Astrocyte of the cerebellum (primary cell): Measurements from ENCODE around the gene CLSTN3.

ENCODE experiments used
- DNase-seq: peaks from one replicate; pipeline ENCODE4 v3.0.0-alpha.2; 2011; ENCODE audit warnings: low read depth
- H3K4me3 ChIP-seq: 2 replicates; pipeline ENCODE4 v1.5.1; 2011; ENCODE audit warnings: mild to moderate bottlenecking, low read depth, low read length, moderate library complexity
- CTCF ChIP-seq: IDR thresholded peaks from 2 replicates; pipeline ENCODE4 v1.5.1; 2012; ENCODE audit warnings: low read length, low read depth, moderate library complexity, mild to moderate bottlenecking; ENCODE audit errors: missing control alignments
- in situ Hi-C: cut with HindIII; loops from 2 replicates; pipeline ENCODE4 v1.10.0; 2017; ENCODE audit warnings: low sequenced_read_pairs

The CLSTN3 gene

GRCh38 chr12:7207866-7208625 is 77.9 kb downstream of the CLSTN3 start:
- no peak for TF ChIP-seq CTCF
- DNase-seq: no peak
- in situ Hi-C loops: loop anchor here (5.0 to 25.0 kb wide), 2 partner anchors 61 to 429 kb away; no protein-coding TSS in a partner anchor
- H3K4me3 ChIP-seq: no peak overlapping the region
